Muscle layer of colon (tissue), 2 donors: Measurements from ENCODE around the gene TPM1.

Source experiments
- H3K27ac ChIP-seq: one replicate; pipeline ENCODE4 v1.7.0; 2013; ENCODE audit warnings: low read depth, mild to moderate bottlenecking, low read length, moderate library complexity
- H3K27me3 ChIP-seq, 2 donors: one replicate each; pipeline ENCODE4 v1.7.0; 2013; ENCODE audit warnings: low read length in 2 of 2, mild to moderate bottlenecking in 2 of 2; ENCODE audit not compliant: insufficient read depth in 2 of 2, control insufficient read depth in 1 of 2
- H3K36me3 ChIP-seq: one replicate; pipeline ENCODE4 v1.7.0; 2013; ENCODE audit warnings: mild to moderate bottlenecking, low read length; ENCODE audit not compliant: insufficient read depth
- H3K4me1 ChIP-seq: one replicate; pipeline ENCODE4 v1.7.0; 2013; ENCODE audit warnings: mild to moderate bottlenecking, low read length; ENCODE audit not compliant: insufficient read depth
- H3K4me3 ChIP-seq, 2 donors: one replicate each; pipeline ENCODE4 v1.7.0; 2013; ENCODE audit warnings: low read length in 2 of 2, low read depth in 1 of 2, mild to moderate bottlenecking in 1 of 2, moderate library complexity in 1 of 2
- H3K9ac ChIP-seq: one replicate; pipeline ENCODE4 v1.7.0; 2013; ENCODE audit warnings: low read length
- H3K9me3 ChIP-seq: one replicate; pipeline ENCODE4 v1.7.0; 2013; ENCODE audit warnings: mild to moderate bottlenecking, low read length
- donor health status: abdominal sarcoma.
- donor health status: Adenocarcinoma of cecum.

The TPM1 gene

GRCh38 chr15:63006032-63006878 is 36.3 kb upstream of the TPM1 start:
- H3K4me3 ChIP-seq, result no peak overlapping the region
- no peak overlapping the region for H3K27ac ChIP-seq

GRCh38 chr15:63008333-63009049 is 34.1 kb upstream of the TPM1 start:
- Histone ChIP-seq H3K9me3 (no peaks in the 10 kb centered on the region), H3K4me1 (no peaks in the 10 kb centered on the region), H3K27ac (no peak overlapping the region), H3K27me3 (no peaks in the 10 kb centered on the region), H3K36me3 (no peaks in the 10 kb centered on the region), H3K9ac (no peak overlapping the region), H3K4me3 (no peak overlapping the region)

More at GRCh38 chr15:63006032-63006878, 36.3 kb upstream of the TPM1 start:
- Histone ChIP-seq H3K9ac (no peak overlapping the region), H3K4me1 (no peaks in the 10 kb centered on the region), H3K9me3 (no peaks in the 10 kb centered on the region), H3K36me3 (no peaks in the 10 kb centered on the region), H3K27me3 (no peaks in the 10 kb centered on the region)

GRCh38 chr15:63010386-63010785 is 32.2 kb upstream of the TPM1 start:
- Histone ChIP-seq H3K4me3 (no peak overlapping the region), H3K27me3 (no peaks in the 10 kb centered on the region), H3K27ac (no peak overlapping the region), H3K9ac (no peak overlapping the region), H3K4me1 (no peaks in the 10 kb centered on the region), H3K9me3 (no peaks in the 10 kb centered on the region), H3K36me3 (no peaks in the 10 kb centered on the region)

- Histone ChIP-seq H3K9ac (no peak overlapping the region), H3K27me3 (no peaks in the 10 kb centered on the region), H3K4me3 (no peak overlapping the region), H3K9me3 (no peaks in the 10 kb centered on the region), H3K36me3 (no peaks in the 10 kb centered on the region), H3K27ac (no peak overlapping the region), H3K4me1 (no peaks in the 10 kb centered on the region)
Observed at GRCh38 chr15:63010920-63011693, 31.4 kb upstream of the TPM1 start.

- Histone ChIP-seq H3K4me3 (no peak overlapping the region), H3K27ac (no peak overlapping the region), H3K9ac (no peak overlapping the region), H3K27me3 (no peaks in the 10 kb centered on the region), H3K9me3 (no peaks in the 10 kb centered on the region), H3K4me1 (no peaks in the 10 kb centered on the region), H3K36me3 (no peaks in the 10 kb centered on the region)
Observed at GRCh38 chr15:63012444-63012843, 30.1 kb upstream of the TPM1 start.

GRCh38 chr15:63013052-63013808 is 29.3 kb upstream of the TPM1 start:
- Histone ChIP-seq H3K9ac (no peak overlapping the region), H3K27me3 (no peaks in the 10 kb centered on the region), H3K4me3 (no peak overlapping the region), H3K4me1 (no peaks in the 10 kb centered on the region), H3K27ac (no peak overlapping the region), H3K36me3 (no peaks in the 10 kb centered on the region), H3K9me3 (no peaks in the 10 kb centered on the region)

GRCh38 chr15:63014578-63014977 is 28.0 kb upstream of the TPM1 start:
- Histone ChIP-seq H3K9me3 (no peaks in the 10 kb centered on the region), H3K36me3 (no peaks in the 10 kb centered on the region), H3K27ac (no peak overlapping the region), H3K4me3 (no peak overlapping the region), H3K27me3 (no peaks in the 10 kb centered on the region), H3K4me1 (no peaks in the 10 kb centered on the region), H3K9ac (no peak overlapping the region)

- H3K27me3 ChIP-seq, result no peaks in the 10 kb centered on the region
- no peaks in the 10 kb centered on the region for H3K9me3 ChIP-seq
- no peaks in the 10 kb centered on the region for H3K4me1 ChIP-seq
- H3K9ac ChIP-seq, result no peak overlapping the region
- H3K4me3 ChIP-seq, result no peak overlapping the region
- H3K36me3 ChIP-seq, result no peaks in the 10 kb centered on the region
- no peak overlapping the region for H3K27ac ChIP-seq
Observed at GRCh38 chr15:63015618-63016017, 26.9 kb upstream of the TPM1 start.

- Histone ChIP-seq H3K4me3 (no peak overlapping the region), H3K9me3 (no peaks in the 10 kb centered on the region), H3K36me3 (no peaks in the 10 kb centered on the region), H3K27ac (no peak overlapping the region), H3K4me1 (no peaks in the 10 kb centered on the region), H3K9ac (no peak overlapping the region), H3K27me3 (no peaks in the 10 kb centered on the region)
Observed at GRCh38 chr15:63016234-63016633, 26.3 kb upstream of the TPM1 start.

- Histone ChIP-seq H3K27ac (no peak overlapping the region), H3K4me3 (no peak overlapping the region), H3K27me3 (no peaks in the 10 kb centered on the region), H3K9ac (no peak overlapping the region), H3K4me1 (no peaks in the 10 kb centered on the region), H3K36me3 (no peaks in the 10 kb centered on the region), H3K9me3 (no peaks in the 10 kb centered on the region)
Observed at GRCh38 chr15:63018639-63019038, 23.9 kb upstream of the TPM1 start.
